Left colon (tissue), 2 donors: ENCODE results near the gene TBC1D12. TPM values are rescaled to one million over a fixed set of nuclear protein-coding genes. Genes with fewer than 3 reads are reported as not detected.
A peak's percentile ranks its signal among the peaks of the same experiment; 100 is the strongest.

Experiments
- ATAC-seq: fragments of 200-7000 bp; cut with Tn5 transposase; one replicate; pipeline ENCODE4 v1.9.1; 2020; ENCODE audit warnings: mild to moderate bottlenecking, moderate library complexity
- DNase-seq, 2 donors: peaks; one replicate each; pipeline ENCODE4 v3.0.0-alpha.2; 2020
- intact Hi-C, 2 donors: fragments of 100-400 bp; cut with DNase I in 1 of 2; cut with micrococcal nuclease in 1 of 2; formaldehyde crosslinking; loops; one replicate each; pipeline versions ENCODE4 v1.11.2 to v1.14.0; 2022; cut with DNase I, micrococcal nuclease
- total RNA-seq, 2 donors: library from RNA; stranded (reverse); fragmentation: NEBNext Ultra II Directional; extraction: Animal tissue kit (Norgen Biotek cat#: 25700); gene quantifications; one replicate each; pipeline ENCODE4 v1.2.1, GENCODE V29; 2021
- donor health status: DM: no; HTN: no; CAD: no.
- donor health status: DM: yes; HTN: yes; CAD: no.

Gene TBC1D12
- total RNA-seq, 2 donors from 2014 or later = 15.0 to 23.8 TPM

- DNase-seq = no peak
- no peak for ATAC-seq
- intact Hi-C loops = no loop called here
Measured at GRCh38 chr10:94432443-94432842, 30.1 kb downstream of the TBC1D12 start.

DNA sequence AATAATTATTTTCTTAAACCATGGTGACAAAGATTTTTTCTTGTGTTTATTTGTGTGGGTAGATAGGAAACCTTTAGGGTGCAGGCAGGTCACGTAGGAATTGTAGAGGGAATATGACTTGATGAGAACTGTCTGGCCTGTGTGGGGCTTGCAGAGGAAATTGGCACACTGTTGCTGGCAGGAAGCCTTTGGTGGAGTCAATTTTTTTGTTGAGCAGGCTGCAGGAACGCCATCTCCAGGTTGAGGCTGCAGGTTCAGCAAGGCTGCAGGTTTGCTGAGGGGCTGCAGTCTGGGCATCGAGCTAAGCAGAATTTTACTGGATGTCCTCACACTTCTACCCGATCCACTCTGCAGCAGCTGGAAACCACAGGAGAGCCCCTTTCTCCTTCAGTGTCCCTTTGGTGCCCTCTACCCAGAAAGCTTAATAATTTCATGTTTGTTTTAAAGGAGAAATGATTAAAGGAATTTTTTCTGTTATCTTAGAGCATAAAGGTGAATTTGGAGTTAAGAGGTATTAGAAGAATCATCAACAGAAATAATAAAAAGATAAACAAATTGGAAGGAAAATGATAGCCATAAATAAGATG, 37.0 kb downstream of the TBC1D12 start:
- peak; percentile 57 for ATAC-seq
- intact Hi-C loops = no loop called here

GRCh38 chr10:94440096-94440495, 37.8 kb downstream of the TBC1D12 start:
- ATAC-seq (no peak), DNase-seq (no peak)
- intact Hi-C loops = loop anchor here in 1 of 2 donors (10.0 kb wide), 3 partner anchors 75 to 525 kb away; partner anchors contain the start of gene NOC3L

More for the DNA sequence above, 37.0 kb downstream of the TBC1D12 start:
- no peak for DNase-seq

- ATAC-seq (peak; percentile 17), DNase-seq (no peak)
- intact Hi-C loops = loop anchor here in 1 of 2 donors (10.0 kb wide), 3 partner anchors 78 to 528 kb away; partner anchors contain the start of gene NOC3L
Measured at GRCh38 chr10:94443047-94443446, 40.7 kb downstream of the TBC1D12 start.

DNA sequence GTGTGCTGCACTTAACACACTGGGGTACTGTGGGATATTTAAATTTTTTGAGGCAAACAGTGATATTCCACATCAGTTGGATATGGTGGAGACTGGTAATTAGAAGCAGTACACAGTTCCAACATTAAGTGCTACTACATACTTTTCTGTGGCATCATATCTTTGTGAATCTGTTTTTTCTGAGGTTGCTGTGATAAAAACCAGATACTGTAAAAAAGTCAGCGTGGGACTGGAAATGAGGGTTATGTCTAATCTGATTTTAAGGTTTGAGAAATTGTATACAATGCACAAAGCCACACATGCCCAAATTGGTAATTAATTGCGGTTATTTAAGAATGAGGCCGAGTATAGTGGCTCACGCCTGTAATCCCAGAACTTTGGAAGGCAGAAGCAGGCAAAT, 41.2 kb downstream of the TBC1D12 start:
- ATAC-seq = peak; percentile 12
- no peak for DNase-seq
- intact Hi-C loops = loop anchor here in 1 of 2 donors (10.0 kb wide), 3 partner anchors 79 to 529 kb away; partner anchors contain the start of gene NOC3L

GRCh38 chr10:94450782-94451181, 48.4 kb downstream of the TBC1D12 start:
- ATAC-seq (no peak), DNase-seq (no peak)
- intact Hi-C loops = no loop called here

GRCh38 chr10:94451883-94452519, 49.7 kb downstream of the TBC1D12 start:
- DNase-seq (no peak), ATAC-seq (peak; percentile 96)
- intact Hi-C loops = no loop called here

DNA sequence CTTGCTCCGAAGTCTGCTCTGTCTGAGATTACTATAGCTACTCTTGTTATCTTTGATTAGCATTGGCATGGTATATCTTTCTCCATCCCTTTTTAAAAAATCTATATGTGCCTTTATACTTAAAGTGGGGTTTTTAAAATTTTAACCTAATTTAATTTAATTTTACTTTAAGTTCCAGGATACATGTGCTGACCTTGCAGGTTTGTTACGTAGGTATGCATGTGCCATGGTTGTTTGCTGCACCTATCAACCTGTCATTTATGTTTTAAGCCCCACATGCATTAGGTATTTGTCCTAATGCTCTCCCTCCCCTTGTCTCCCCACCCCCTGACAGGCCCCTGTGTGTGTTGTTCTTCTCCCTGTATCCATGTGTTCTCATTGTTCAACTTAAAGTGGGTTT, 54.6 kb downstream of the TBC1D12 start:
- DNase-seq = no peak
- no peak for ATAC-seq
- intact Hi-C loops = no loop called here

DNA sequence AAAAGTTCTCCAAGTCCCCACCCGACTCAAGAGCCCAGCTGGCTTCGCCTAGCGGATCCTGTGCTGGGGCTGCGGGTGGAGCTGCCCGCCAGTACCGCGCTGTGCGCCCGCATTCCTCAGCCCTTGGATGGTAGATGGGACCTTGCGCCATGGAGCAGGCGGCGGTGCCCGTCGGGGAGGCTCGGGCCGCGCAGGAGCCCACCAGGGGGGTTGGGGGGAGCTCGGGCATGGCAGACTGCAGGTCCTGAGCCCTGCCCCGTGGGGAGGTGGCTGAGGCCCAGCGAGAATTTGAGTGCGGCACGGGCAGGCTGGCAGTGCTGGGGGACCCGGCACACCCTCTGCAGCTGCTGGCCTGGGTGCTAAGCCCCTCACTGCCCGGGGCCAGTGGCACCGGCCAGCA, 57.0 kb downstream of the TBC1D12 start:
- DNase-seq (no peak), ATAC-seq (no peak)
- intact Hi-C loops = no loop called here

DNA sequence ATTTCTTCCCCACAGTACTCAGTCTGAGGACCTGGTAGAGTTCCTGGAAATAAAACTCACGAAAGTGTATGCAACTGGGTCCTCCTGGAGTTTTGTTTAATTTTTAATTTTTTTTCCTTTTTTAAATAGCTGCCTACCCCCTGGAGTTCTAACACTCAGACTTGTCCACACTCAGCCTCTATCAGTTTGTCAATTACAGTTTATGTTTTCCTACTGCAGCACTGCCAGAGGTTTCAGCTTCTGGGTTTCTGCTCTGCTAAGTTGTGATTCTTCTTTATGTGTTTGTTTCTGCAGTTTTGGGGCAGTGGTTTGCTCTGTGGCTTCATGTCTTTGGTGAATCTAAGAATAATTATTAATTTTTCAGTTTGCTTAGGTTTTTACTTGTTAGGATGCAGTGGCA, 59.2 kb downstream of the TBC1D12 start:
- DNase-seq (no peak), ATAC-seq (no peak)
- intact Hi-C loops = no loop called here

- intact Hi-C loops = no loop called here
- ATAC-seq = no peak
- DNase-seq = no peak
Measured at GRCh38 chr10:94462130-94462529, 59.8 kb downstream of the TBC1D12 start.

DNA sequence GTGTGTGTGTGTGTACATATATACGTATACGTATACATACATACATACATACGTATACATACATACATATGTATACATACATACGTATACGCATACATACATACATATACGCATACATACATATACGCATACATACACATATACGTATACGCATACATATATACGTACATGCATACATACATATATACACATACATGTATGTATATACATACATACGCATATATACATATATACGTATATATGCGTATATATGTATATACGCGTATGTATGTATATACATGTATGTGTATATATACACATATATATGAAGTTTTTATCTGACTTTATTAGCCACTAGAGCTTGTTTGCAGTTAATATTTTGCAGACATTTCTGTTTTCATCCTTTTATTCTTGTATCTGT, 63.3 kb downstream of the TBC1D12 start:
- no peak for ATAC-seq
- intact Hi-C loops = no loop called here
- no peak for DNase-seq

DNA sequence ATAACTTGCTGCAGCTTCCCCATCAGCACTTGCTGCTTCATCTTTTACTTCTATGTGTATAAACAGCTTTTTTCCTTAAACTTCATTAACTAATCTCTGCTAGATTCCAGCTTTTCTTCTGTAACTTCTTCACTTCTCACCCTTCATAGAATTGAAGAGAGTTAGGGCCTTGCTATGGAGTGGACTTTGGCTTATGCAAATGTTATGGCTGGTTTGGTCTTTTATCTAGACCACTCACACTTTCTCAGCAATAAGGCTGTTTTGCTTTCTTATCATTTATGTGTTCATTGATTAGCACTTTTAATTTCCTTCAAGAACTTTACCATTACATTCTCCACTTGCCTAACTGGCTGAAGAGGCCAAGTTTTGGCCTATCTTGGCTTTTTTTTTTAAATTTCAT, 79.1 kb downstream of the TBC1D12 start:
- ATAC-seq (no peak), DNase-seq (no peak)
- intact Hi-C loops = no loop called here

DNA sequence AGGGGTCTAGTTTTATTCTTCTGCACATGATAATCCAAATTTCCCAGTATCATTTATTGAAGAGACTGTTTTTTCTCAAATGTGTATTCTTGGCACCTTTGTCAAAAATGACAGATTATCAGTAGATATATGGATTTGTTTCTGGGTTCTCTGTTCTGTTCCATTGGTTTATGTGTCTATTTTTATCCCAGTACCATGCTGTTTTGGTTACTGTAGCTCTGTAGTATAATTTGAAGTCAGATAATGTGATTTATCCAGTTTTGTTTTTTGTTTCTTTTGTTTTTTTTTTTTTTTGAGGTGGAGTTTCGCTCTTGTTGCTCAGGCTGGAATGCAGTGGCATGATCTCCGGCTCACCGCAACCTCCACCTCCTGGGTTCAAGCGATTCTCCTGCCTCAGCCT, 81.6 kb downstream of the TBC1D12 start:
- intact Hi-C loops = no loop called here
- DNase-seq = no peak

GRCh38 chr10:94485094-94485493, 82.8 kb downstream of the TBC1D12 start:
- DNase-seq (no peak), ATAC-seq (no peak)
- intact Hi-C loops = no loop called here

More for the DNA sequence above, 81.6 kb downstream of the TBC1D12 start:
- no peak for ATAC-seq

DNA sequence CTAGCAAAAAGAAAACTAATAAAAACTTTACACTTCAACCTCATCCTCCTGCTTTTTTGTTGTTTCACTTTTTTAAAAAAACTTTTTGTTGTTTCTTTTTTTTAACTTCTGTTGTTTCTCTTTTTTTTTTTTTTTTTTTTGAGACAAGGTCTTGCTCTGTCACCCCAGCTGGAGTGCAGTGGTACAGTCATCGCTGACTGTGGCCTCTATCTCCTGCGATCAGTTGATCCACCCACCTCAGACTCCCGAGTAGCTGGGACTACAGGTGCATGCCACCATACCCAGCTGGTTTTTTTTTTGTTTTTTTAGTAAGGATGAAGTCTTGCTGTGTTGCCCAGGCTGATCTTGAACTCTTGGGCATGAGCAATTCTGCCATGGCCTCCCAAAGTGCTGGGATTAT, 85.2 kb downstream of the TBC1D12 start:
- intact Hi-C loops = no loop called here
- ATAC-seq (no peak), DNase-seq (no peak)

GRCh38 chr10:94489107-94489506, 86.8 kb downstream of the TBC1D12 start:
- no peak for ATAC-seq
- no peak for DNase-seq
- intact Hi-C loops = no loop called here

- ATAC-seq = no peak
- intact Hi-C loops = no loop called here
- no peak for DNase-seq
Measured at GRCh38 chr10:94489976-94490788, 87.8 kb downstream of the TBC1D12 start.

DNA sequence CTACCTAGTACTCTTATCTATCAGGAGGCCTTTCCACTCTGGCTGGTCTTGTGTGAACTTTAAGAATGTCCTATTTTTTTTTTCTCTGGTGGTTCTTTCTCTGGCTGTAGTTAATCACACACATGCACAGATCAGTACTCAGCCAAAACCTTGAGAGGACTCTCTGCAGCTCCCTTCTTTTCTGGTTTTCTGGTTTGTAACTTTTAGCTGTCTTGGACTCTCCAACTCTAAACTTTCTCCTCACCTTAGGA, 88.4 kb downstream of the TBC1D12 start:
- DNase-seq = no peak
- intact Hi-C loops = no loop called here
- no peak for ATAC-seq

GRCh38 chr10:94493463-94493862, 91.1 kb downstream of the TBC1D12 start:
- ATAC-seq = no peak
- DNase-seq = no peak
- intact Hi-C loops = no loop called here
